ENCODE data around the gene MAD1L1. TPM values are rescaled to one million over a fixed set of nuclear protein-coding genes. Genes with fewer than 3 reads are reported as not detected.

The MAD1L1 gene
- total RNA-seq, 1 experiment from 2014 or later, result 43.8 TPM

GRCh38 chr7:1919539-1920265 lies 313.0 kb downstream of the MAD1L1 start:
- H3K4me1 Mint-ChIP-seq, result no peaks in the 10 kb centered on the region
- no peak for TF ChIP-seq TCF7 (CRISPR knock-in tag; IDR thresholded peaks at IDR 0.05; ENCODE audit: low read depth)
- TF ChIP-seq ZNF138 (CRISPR knock-in tag; conservative IDR thresholded peaks at IDR 0.05), result no peak
- TF ChIP-seq, protein P1, sequence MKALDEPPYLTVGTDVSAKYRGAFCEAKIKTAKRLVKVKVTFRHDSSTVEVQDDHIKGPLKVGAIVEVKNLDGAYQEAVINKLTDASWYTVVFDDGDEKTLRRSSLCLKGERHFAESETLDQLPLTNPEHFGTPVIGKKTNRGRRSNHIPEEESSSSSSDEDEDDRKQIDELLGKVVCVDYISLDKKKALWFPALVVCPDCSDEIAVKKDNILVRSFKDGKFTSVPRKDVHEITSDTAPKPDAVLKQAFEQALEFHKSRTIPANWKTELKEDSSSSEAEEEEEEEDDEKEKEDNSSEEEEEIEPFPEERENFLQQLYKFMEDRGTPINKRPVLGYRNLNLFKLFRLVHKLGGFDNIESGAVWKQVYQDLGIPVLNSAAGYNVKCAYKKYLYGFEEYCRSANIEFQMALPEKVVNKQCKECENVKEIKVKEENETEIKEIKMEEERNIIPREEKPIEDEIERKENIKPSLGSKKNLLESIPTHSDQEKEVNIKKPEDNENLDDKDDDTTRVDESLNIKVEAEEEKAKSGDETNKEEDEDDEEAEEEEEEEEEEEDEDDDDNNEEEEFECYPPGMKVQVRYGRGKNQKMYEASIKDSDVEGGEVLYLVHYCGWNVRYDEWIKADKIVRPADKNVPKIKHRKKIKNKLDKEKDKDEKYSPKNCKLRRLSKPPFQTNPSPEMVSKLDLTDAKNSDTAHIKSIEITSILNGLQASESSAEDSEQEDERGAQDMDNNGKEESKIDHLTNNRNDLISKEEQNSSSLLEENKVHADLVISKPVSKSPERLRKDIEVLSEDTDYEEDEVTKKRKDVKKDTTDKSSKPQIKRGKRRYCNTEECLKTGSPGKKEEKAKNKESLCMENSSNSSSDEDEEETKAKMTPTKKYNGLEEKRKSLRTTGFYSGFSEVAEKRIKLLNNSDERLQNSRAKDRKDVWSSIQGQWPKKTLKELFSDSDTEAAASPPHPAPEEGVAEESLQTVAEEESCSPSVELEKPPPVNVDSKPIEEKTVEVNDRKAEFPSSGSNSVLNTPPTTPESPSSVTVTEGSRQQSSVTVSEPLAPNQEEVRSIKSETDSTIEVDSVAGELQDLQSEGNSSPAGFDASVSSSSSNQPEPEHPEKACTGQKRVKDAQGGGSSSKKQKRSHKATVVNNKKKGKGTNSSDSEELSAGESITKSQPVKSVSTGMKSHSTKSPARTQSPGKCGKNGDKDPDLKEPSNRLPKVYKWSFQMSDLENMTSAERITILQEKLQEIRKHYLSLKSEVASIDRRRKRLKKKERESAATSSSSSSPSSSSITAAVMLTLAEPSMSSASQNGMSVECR (CRISPR knock-in tag; IDR thresholded peaks at IDR 0.05; ENCODE audit: borderline replicate concordance), result no peak
- no peaks in the 10 kb centered on the region; the same call in 1 of the 2 replicates for H3K27me3 Mint-ChIP-seq (ENCODE audit: low read depth)
- ATAC-seq (no peak), DNase-seq (ENCODE audit: low spot score) (no peak)
- peak overlapping the region; percentile 23; the same call in 1 of the 2 replicates for H3K27ac Mint-ChIP-seq
- CTCF ChIA-PET, result no interaction called here
- H3K9me3 Mint-ChIP-seq, result no peaks in the 10 kb centered on the region
- H3K4me3 Mint-ChIP-seq, result no peak overlapping the region
- POLR2A ChIA-PET, result no interaction called here
- no peaks in the 10 kb centered on the region for H3K36me3 Mint-ChIP-seq

DNA sequence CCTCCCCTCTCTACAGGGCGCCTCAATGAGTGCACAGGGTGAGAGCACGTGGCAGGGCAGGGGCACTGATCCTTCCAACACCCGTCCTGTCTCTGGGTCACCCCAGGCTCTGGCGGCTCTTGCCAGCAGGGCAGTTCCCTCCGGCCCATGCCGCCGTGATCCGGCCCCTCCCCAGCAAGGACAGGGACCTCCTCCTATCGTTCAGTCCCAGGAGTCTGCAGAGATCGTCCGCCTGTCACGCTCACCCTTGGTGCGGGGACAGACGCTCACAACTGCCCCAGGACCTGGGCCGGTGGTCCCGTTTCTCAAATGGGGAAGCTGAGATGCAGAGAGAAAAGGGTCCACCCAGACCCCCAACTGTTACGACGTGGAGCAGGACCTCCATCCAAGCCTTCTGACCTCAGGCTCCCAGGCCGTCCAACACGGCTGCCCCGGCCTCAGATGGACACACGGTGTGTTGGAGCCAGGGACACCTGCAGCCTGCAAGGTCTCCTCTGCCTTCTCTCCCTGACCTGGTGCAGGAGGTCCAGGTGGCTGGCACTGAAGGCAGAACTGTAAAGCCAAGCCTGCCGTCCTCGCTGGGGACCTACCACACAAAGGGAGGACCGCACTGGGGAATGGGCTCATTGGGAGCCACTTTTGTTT lies 313.7 kb downstream of the MAD1L1 start:
- Mint-ChIP-seq H3K9me3 (no peaks in the 10 kb centered on the region), H3K36me3 (no peaks in the 10 kb centered on the region), H3K27me3 (ENCODE audit: low read depth) (no peaks in the 10 kb centered on the region; the same call in 1 of the 2 replicates), H3K4me1 (no peaks in the 10 kb centered on the region), H3K27ac (no peak overlapping the region), H3K4me3 (no peak overlapping the region)
- DNase-seq (ENCODE audit: low spot score) (no peak), ATAC-seq (no peak)
- CTCF ChIA-PET, result no interaction called here
- TF ChIP-seq FOXP1 (CRISPR knock-in tag; IDR thresholded peaks at IDR 0.05; ENCODE audit: borderline replicate concordance) (no peak), ZNF219 (CRISPR knock-in tag; IDR thresholded peaks at IDR 0.05; ENCODE audit: borderline replicate concordance) (no peak), TP53 (CRISPR knock-in tag; IDR thresholded peaks at IDR 0.05) (no peak), ELF4 (CRISPR knock-in tag; IDR thresholded peaks at IDR 0.05; ENCODE audit: low read depth) (no peak), ZNF416 (CRISPR knock-in tag; IDR thresholded peaks at IDR 0.05) (no peak), E2F1 (CRISPR knock-in tag; IDR thresholded peaks at IDR 0.05) (no peak), TEAD1 (CRISPR knock-in tag; IDR thresholded peaks at IDR 0.05) (no peak), ZNF138 (CRISPR knock-in tag; conservative IDR thresholded peaks at IDR 0.05) (no peak), ZNF423 (CRISPR knock-in tag; IDR thresholded peaks at IDR 0.05) (no peak), NR2C2 (CRISPR knock-in tag; IDR thresholded peaks at IDR 0.05) (no peak), MAX (CRISPR knock-in tag; IDR thresholded peaks at IDR 0.05) (no peak), AR (CRISPR knock-in tag; IDR thresholded peaks at IDR 0.05) (no peak), FOXJ3 (CRISPR knock-in tag; IDR thresholded peaks at IDR 0.05; ENCODE audit: borderline replicate concordance) (no peak), GABPB1 (CRISPR knock-in tag; IDR thresholded peaks at IDR 0.05) (no peak)
- POLR2A ChIA-PET, result no interaction called here
